GM19395 (cell line): ENCODE data around the gene CCNJ.

Experiments used
- ATAC-seq: cut with Tn5 transposase; IDR thresholded peaks from one replicate; pipeline ENCODE4 v1.9.1; 2021; ENCODE audit warnings: mild to moderate bottlenecking, moderate library complexity; ENCODE audit not compliant: unreplicated experiment

Gene CCNJ

GRCh38 chr10:96053985-96054384 is 10.6 kb downstream of the CCNJ start:
- ATAC-seq: no peak

- no peak for ATAC-seq
Observed at GRCh38 chr10:96056787-96057186, 13.4 kb downstream of the CCNJ start.

- no peak for ATAC-seq
Observed at GRCh38 chr10:96061232-96061631, 17.8 kb downstream of the CCNJ start.

GRCh38 chr10:96072674-96073073 is 29.3 kb downstream of the CCNJ start:
- no peak for ATAC-seq

- ATAC-seq: no peak
Observed at GRCh38 chr10:96073722-96074121, 30.3 kb downstream of the CCNJ start.

GRCh38 chr10:96074776-96075175 is 31.4 kb downstream of the CCNJ start:
- ATAC-seq: no peak

- no peak for ATAC-seq
Observed at GRCh38 chr10:96075977-96076376, 32.6 kb downstream of the CCNJ start.

- no peak for ATAC-seq
Observed at GRCh38 chr10:96077156-96077555, 33.8 kb downstream of the CCNJ start.

GRCh38 chr10:96082153-96082552 is 38.8 kb downstream of the CCNJ start:
- ATAC-seq: no peak

- no peak for ATAC-seq
Observed at GRCh38 chr10:96082748-96083147, 39.4 kb downstream of the CCNJ start.

- ATAC-seq: no peak
Observed at GRCh38 chr10:96089116-96089515, 45.7 kb downstream of the CCNJ start.

- ATAC-seq: peak; percentile 88
Observed at GRCh38 chr10:96089670-96090462, 46.5 kb downstream of the CCNJ start.

- ATAC-seq: no peak
Observed at GRCh38 chr10:96090463-96090800, 47.0 kb downstream of the CCNJ start.

- ATAC-seq: no peak
Observed at GRCh38 chr10:96092999-96093767, 49.8 kb downstream of the CCNJ start.

GRCh38 chr10:96093948-96094347 is 50.6 kb downstream of the CCNJ start:
- ATAC-seq: no peak

- no peak for ATAC-seq
Observed at GRCh38 chr10:96096958-96097357, 53.6 kb downstream of the CCNJ start.

- no peak for ATAC-seq
Observed at GRCh38 chr10:96097865-96098264, 54.5 kb downstream of the CCNJ start.

GRCh38 chr10:96107623-96108038 is 64.2 kb downstream of the CCNJ start:
- ATAC-seq: no peak
